Measurements from ENCODE around the gene DNAH8.

Gene DNAH8

DNA sequence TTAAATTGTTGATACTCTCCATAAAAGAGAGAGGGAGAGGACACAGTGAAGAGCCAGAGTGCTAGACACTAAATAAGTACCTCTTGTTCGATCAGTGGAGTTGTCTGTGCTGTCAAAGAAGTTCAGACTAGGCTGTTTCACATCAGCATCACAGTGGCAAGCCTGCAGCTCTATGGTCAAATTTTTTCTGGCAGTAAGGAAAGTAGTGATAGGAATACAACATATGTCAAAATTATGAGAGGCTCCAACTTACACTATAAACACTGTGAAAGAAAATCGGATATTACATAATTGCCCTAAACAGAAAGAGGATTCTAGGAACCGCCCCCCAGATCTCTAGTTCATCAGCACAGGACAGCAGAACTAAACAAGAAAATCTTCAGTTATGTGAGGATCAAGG is 23.1 kb downstream of the DNAH8 start:
- in situ Hi-C loops (cut with MboI; ENCODE audit: low sequenced_read_pairs), result no loop called here

DNA sequence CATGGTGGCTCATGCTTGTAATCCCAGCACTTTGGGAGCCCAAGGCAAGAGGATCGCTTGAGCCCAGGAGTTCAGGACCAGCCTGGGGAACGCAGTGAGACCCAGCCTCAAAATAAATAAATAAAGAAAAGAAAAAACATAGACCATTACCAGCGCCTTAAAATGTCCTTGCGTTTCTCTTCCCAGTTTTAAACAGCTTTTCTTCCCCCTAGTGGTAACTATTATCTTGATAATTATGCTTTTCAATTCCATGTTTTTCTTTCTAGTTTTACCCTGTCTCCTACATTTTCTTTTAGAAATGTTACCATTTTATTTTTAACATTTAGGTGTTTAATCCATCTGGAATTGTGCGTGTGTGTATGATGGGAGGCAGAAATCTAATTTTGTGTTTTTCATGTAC is 24.4 kb downstream of the DNAH8 start:
- in situ Hi-C loops (cut with MboI; ENCODE audit: low sequenced_read_pairs), result no loop called here

DNA sequence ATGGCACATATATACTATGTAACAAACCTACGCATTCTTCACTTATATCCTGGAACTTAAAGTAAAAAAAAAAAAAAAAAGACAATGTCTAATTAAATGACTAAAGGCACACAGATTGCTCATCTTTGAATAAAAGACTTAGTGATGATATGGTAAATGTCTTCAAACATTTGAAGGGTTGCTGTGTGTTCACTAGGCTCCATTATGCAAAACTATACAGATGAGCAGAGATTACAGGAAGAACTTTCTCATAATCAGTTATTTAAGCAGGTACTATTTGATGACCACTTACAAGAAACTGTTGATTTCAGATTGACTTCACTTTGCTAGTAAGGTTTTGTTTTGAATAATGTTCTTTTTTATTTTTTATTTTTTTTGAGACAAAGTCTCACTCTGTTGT is 34.4 kb downstream of the DNAH8 start:
- in situ Hi-C loops (cut with MboI; ENCODE audit: low sequenced_read_pairs), result no loop called here

DNA sequence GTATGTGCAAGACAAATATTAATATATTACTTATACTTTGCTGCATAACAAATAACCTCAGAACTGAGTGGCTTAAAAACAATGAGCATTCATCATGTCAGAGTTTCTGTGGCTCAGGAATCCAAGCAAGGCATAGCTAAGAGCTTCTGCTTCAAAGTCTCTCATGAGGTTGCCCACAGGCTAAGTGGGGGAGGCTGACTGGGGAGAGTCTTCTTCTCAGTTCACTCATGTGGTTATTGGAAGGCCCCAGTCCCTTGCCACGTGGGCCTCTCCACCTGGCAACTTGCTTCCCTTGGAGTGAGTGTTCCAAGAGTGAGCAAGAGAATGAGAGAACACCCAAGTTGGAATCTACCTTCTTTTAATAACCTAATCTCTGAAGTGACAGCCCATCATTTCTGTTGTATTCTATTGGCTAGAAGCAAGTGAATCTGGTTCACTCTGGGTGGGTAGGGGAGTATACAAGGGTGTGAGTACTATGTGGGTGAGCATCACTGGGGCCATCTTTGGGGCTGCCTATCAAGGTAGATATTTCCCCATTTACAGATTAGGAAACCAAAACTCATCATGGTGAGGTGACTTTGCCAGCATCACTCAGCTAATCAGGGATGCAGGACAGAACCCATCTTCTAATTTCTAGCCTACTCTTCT is 36.0 kb downstream of the DNAH8 start:
- in situ Hi-C loops (cut with MboI; ENCODE audit: low sequenced_read_pairs), result no loop called here

DNA sequence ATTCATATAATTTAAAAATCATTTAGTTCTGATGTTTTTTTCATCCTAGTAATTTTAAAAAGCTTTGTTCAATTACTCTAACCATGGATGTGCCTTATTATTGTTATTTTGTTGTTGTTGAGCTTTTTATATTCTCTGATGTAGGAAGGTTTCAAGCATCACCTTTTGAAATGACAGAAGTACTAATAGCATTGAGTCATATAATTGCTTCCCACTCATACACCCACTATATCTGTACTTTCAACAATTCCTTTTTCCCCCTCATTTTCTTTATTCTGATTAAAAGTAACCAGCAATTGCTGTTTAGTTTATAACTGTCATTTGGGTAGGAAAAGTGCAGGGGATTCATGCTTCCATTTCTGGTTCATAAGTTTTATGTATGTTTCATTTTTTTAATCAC is 38.6 kb downstream of the DNAH8 start:
- in situ Hi-C loops (cut with MboI; ENCODE audit: low sequenced_read_pairs), result no loop called here

DNA sequence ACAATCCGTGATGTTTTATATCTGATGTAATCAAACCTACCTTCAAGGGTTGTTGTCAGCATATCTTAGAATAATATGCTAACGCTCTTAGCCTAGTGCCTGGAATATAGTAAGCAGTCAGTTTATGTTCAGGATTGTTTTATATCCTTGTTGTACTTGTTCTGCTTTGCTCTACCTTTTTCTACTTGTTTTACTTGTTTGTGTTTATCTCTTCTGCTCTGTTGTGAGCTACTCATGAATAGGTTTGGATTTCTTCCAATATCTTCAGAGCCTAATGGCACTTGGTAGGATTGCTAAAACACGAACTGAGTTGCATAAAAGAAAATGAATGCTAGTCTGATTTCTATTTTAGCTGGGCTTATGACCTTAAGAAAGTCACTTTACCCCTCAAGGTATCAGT is 40.1 kb downstream of the DNAH8 start:
- in situ Hi-C loops (cut with MboI; ENCODE audit: low sequenced_read_pairs), result no loop called here

DNA sequence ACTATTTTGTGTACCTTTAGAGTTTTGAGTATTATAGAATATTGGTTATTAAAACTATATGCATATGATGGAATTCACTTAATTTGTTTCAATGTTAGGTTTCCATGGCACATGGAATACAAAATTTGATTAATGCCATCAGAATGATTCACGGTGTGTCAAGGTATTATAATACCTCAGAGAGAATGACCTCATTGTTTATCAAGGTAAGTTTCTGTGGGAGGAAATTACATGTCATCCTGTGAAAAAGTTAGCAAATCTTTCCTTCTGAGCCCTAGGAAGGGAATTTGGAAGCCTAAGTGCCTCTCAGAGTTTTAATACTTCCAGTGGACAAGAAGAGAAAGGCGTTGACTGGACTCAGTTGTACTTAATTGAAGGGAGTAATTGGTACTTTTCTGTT is 40.8 kb downstream of the DNAH8 start:
- in situ Hi-C loops (cut with MboI; ENCODE audit: low sequenced_read_pairs), result no loop called here

DNA sequence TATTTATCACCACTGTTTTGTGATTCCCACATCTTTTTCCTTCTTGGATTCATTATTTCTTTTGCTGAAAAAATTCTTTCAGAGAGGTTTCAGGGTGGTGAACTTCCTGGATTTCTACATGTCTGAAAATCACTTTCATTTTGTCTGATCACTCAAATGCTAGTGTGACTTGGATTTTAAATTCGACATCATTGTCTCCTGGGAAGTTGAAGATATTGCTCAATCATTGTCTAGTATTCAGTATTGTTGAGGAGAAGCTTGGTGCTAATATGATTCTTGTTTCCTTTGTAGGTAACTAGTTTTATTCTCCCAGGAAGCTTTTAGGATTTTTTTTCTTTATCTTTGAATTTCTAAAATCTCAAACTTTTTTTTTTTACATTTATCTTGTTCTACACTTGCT is 45.0 kb downstream of the DNAH8 start:
- in situ Hi-C loops (cut with MboI; ENCODE audit: low sequenced_read_pairs), result no loop called here

DNA sequence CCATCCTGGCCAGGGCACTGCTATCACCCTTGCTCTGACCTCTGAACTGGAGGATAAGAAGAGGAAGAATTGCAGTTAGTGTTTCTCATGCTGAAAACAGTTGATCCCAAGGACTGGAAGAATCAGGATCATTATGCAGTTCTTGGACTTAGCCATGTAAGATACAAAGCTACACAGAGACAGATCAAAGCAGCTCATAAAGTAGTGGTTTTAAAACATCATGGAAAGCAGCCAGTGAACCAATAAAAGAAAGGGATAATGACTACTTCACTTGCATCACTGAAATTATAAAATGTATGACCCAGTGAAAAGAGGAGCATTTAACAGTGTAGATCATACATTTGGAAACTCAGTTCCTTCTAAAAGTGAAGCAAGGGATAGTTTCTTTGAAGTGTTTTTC is 47.7 kb downstream of the DNAH8 start:
- in situ Hi-C loops (cut with MboI; ENCODE audit: low sequenced_read_pairs), result no loop called here

DNA sequence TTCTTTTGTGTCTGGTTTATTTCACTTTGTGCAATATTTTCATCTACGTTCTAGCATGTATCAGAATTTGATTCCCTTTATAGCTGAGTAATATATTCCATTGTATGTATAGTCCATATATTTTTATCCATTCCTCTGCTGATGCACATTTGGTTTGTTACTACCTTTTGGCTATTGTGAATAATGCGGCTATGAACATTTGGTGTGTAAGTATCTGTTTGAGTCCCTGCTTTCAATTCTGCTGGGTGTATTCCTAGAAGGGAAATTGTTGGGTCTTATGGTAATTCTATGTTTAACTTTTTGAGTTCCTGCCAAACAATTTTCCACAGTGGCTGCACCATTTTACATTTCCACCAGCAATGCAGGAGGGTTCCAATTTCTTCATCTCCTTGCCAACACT is 52.4 kb downstream of the DNAH8 start:
- in situ Hi-C loops (cut with MboI; ENCODE audit: low sequenced_read_pairs), result no loop called here

DNA sequence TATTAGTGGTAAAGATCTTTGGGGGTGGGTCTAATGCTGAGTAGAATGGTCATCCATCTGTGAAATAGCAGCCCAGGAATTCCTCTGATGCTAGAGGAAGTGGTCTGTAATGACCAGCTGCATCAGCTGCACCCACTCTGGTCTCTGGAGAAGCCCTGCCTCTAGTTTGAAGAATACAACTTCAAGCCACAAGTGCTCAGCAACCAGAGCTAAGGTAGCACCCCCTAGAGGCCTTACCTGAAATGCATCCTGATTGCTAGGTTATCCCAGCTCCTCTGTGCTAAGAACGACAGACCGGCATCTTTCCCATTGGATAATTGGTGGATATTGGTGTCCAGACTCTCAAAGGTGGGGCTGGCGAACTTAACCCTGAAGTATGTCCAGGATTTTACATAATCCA is 58.2 kb downstream of the DNAH8 start:
- in situ Hi-C loops (cut with MboI; ENCODE audit: low sequenced_read_pairs), result no loop called here

DNA sequence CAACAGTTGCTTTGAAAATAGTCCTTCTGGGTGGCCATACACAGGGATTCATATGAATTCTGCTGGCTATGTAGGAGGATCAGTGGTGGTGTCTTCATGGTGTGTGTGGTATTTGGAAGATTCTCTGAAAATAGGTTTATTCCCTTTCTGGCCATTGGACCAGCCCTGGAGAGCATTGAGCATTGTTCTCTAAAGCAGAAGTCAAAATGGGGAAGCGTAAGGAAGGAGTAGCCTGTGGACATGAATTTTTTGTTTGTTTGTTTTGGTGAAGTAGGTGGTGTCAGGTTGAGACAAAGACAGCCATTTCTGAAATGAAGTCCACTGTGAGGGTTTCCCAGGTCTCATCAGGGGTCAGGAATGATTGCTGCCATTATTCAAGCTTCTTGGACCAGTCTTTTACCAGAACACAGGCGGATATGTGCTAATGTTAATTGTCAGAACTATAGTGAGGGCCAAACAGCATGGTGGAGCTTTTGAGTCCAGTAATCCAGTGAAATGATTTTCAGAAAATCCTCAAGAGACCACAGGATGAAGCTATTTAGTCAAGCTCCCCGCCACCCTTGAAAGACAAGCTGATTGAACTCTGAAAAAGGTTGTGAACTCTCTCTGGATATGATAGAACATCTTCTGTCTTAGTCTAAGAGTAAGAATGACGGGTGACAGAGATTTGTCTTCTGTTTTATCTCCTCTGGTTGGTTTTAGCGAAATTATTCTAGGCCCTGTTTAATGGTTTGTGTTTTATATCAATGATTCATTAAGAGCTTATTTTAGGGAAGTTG is 60.0 kb downstream of the DNAH8 start:
- in situ Hi-C loops (cut with MboI; ENCODE audit: low sequenced_read_pairs), result no loop called here

DNA sequence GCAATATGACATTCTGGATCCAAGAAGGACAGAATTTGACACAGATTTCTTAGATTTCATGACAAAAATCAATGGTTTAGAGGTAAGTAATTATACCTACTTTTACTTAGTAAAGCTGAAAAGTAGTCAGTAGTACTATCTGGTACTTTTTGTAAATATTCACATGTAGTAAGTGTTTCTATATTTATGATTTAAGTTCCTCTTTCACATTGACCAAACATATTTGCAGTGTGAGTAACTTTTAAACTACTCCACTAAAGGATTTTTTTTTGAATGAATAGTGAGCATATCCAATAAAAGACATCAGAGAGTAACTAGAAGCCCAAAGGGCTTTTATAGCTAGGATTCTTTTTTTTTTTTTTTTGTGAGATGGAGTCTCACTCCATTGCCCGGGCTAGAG is 60.8 kb downstream of the DNAH8 start:
- in situ Hi-C loops (cut with MboI; ENCODE audit: low sequenced_read_pairs), result no loop called here

DNA sequence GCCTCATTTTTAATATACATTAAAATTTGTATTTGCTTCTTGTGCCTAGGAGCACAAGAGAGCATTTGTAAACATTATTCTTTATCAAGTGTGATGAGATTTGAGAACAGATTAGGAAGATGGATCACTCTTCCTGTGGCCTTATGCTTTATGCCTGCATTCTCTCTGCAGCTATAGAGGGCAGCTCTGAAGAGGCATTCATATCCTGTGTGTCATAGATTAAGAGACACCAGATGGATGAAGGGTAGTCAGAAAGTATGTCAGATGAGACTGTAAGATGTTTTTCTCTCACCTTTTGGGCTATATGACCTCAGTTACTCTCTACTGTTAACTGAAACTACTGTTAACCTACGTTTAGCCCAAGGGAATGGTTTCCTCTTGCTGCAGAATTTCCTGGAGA is 61.4 kb downstream of the DNAH8 start:
- in situ Hi-C loops (cut with MboI; ENCODE audit: low sequenced_read_pairs), result no loop called here

DNA sequence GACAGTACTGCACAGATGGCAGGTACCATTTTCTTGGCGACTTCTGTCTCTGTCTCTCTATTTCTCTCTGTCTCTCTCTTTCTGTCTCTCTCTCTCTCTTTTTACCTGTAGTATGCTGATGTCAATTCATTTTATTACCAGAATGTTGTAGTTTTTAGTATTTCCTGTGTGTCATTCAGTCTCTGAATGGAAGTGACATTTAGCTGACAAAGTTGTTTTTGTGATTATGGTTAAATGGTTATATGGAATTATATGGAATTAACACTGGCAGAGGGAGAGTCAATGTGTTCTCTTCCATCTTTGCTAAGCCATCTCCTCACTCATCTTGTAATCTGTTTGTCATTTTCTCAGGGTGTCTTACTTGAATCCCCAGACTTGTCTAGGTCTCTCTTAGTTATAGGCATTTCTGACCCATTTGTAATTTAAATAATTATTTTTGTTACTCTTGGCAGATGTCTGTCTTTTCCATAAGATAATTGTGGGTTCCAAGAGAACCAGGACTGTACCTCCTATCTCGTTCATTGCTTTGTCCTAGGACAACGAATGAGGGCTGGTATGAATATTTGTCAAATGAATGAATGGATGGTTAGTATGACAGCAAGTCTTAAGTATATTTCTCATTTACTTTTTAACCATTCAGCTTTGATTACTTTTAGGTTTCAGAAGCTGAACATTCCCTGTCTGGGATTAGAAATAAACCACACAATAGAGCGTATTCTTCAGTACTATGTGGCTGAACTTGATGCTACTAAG is 64.4 kb downstream of the DNAH8 start:
- in situ Hi-C loops (cut with MboI; ENCODE audit: low sequenced_read_pairs), result no loop called here

DNA sequence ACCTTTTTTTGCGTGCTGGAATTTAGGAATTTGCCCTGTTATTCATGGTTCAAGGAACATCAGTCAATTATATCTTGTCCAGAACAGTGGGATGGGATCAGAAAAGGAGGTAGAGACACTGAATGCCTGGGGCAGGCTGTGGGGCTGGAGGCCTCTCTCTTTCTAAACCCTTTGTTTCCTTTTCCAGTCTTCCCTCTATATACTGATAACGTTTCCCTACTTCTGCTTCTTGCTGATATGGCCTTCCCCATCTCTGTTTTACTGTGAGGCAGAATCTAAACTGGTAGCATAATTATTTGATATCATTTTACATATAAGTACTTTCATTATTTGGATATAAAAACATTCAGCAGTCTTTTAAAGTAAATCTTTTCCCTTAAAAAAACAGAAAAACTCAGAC is 67.5 kb downstream of the DNAH8 start:
- in situ Hi-C loops (cut with MboI; ENCODE audit: low sequenced_read_pairs), result no loop called here

DNA sequence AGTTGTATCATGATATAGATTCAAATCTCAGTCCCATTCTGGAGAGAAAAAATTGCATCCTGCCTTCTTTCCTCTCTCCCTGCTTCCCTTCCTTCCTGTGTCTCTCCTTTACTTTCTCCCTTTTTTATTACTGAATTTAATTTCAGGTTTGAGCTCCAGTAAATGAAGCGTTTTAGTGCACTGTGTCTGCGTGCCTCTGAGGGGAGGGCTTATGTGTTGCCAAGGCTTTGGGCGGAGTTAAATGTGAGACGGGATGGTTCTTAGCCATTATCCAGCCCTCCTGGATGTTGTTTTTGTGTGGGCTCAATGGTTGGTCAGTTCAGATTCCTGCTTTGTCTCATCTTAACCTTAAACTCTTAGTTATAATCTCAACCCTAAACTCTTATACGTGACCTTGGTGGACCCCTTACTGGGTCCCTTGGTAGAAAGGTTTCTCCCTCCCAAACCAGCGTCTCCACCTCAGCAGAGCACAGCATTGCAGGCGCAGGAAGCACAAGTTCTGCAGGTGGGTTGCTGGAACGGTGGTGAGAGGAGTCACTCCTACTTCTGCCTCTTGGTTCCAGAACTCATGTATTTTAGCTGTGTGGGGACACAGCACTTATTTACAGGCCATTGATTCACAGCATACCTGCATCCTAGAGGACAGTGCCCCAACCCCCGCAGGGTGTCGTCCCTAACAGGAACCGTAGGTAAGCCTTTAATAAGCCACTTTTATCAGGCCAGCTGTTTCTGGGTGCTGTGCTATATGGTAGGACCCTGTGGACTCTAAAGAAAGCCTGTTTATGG is 68.5 kb downstream of the DNAH8 start:
- in situ Hi-C loops (cut with MboI; ENCODE audit: low sequenced_read_pairs), result no loop called here

DNA sequence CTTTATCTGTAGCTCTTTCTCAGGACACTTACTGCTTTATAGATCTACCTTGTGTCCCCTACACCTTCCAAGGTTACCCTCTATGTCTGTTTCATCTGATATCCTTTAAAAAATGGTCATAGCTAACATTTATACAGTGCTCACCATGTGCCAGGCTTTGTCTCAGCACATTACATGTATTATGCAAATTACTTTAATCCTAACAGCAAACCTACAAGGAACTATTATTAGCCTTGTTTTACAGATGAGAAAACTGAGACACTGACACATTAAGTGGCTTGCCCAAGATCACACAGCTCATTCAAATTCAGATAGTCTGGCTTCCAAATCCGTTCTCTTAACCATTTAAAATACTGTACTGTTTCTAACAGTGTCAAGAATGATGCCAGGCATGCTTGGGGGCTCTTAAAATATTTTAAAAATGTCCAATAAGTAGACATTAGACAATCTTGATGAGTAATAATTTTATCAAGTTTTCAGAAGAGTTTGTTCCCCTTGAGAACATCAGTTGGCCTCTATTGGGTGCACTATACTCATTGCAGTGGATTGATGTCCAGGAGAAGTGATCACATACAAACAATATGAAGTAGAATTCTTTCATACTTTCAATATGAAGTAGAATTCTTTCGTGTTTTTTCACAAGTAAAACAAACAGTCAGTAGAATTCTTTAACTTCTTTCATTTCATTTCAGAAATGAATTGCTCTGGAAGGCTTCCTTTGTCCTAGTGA is 69.6 kb downstream of the DNAH8 start:
- in situ Hi-C loops (cut with MboI; ENCODE audit: low sequenced_read_pairs), result no loop called here

DNA sequence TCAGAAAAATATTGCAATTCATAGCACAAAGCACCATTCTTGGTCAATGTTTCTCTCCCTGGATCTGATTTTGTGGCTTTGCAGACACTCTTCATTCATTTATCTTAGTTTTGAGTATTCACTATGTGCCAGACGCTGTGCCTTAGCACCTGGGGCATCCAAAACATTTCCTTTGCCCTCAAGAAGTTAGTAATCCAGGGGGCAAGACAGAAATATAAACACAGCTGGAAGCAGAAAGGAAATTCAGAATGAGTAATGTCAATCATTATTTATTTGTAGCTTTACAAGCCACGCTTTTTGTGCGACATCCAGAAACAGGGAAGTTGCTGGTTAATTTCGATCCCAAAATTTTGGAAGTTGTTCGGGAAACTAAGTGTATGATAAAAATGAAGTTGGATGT is 71.4 kb downstream of the DNAH8 start:
- in situ Hi-C loops (cut with MboI; ENCODE audit: low sequenced_read_pairs), result no loop called here

DNA sequence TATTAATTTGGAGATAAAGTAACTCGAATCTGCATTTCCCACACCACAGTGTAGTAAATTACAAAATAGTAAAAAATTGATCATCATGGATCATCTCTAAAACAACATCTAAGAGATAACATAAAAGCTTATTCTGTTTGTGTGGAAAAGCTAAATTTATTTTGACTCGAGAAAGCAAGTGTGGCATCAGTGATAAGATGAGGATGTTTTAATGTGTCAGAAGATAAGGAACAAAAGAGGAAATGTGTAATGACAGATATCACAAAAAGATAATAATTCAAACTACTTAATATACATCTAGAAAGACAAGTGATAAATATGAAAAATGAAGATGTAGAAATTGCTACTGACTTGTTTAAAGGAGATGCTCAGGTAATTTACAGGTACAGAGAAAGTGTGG is 74.1 kb downstream of the DNAH8 start:
- in situ Hi-C loops (cut with MboI; ENCODE audit: low sequenced_read_pairs), result no loop called here

DNA sequence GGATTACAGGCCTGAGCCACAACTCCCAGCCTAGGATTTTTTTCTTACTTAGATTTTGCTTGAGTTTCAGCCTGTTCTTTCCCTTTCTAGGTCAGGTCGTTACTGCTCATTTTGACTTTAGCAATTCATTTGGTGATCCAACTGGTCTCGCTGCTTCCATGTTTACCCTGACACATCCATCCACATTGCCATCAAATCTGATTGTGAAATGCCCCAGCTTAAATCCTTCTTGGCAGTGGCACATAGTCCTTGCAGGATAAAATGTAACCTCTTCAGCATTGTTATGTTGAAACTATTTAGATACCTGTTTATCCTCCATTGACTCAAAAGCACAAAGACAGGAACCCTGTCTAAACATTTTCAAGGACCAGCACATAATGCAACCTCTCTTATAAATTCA is 77.2 kb downstream of the DNAH8 start:
- in situ Hi-C loops (cut with MboI; ENCODE audit: low sequenced_read_pairs), result no loop called here
